GM13976 (cell line): ENCODE measurements around the gene PDE4D.

Experiments
- DNase-seq: peaks from one replicate; pipeline ENCODE4 v3.0.0; 2012; ENCODE audit warnings: low spot score
- CTCF ChIP-seq: IDR thresholded peaks from 2 replicates; pipeline ENCODE4 v1.5.1; 2012; ENCODE audit warnings: borderline replicate concordance, mild to moderate bottlenecking; ENCODE audit not compliant: insufficient read depth; ENCODE audit errors: extremely low read depth, missing control alignments, control extremely low read depth
- in situ Hi-C: fragments of 300-500 bp; cut with MboI; formaldehyde crosslinking; loops from one replicate; pipeline ENCODE4 v1.12.0; 2022; ENCODE audit warnings: low sequenced_read_pairs, mixed read lengths, inconsistent platforms; ENCODE audit not compliant: unreplicated experiment

The PDE4D gene

DNA sequence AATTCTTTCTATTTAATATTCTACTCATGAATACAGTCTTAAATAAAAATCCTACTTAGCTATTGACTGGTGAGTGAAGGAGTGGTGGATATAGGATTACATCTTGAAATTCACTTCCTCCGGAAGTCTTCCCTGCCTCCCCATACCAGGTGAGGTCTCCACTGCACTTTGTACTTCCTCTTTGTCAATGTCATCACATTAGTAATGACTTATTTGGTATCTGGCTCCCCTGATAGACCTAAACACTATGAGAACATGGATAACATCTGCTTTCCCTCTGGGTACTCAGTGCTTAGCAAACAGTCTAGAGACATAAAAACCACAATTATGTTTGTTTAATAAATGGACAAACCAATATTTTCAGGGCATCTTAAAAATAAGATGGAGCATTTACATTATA, 532.1 kb downstream of the PDE4D start:
- in situ Hi-C loops = no loop called here

GRCh38 chr5:59360130-59360555, 533.4 kb downstream of the PDE4D start:
- no peak for TF ChIP-seq CTCF
- DNase-seq = no peak
- in situ Hi-C loops = no loop called here

More for the DNA sequence above, 532.1 kb downstream of the PDE4D start:
- DNase-seq = no peak
- TF ChIP-seq CTCF = no peak

DNA sequence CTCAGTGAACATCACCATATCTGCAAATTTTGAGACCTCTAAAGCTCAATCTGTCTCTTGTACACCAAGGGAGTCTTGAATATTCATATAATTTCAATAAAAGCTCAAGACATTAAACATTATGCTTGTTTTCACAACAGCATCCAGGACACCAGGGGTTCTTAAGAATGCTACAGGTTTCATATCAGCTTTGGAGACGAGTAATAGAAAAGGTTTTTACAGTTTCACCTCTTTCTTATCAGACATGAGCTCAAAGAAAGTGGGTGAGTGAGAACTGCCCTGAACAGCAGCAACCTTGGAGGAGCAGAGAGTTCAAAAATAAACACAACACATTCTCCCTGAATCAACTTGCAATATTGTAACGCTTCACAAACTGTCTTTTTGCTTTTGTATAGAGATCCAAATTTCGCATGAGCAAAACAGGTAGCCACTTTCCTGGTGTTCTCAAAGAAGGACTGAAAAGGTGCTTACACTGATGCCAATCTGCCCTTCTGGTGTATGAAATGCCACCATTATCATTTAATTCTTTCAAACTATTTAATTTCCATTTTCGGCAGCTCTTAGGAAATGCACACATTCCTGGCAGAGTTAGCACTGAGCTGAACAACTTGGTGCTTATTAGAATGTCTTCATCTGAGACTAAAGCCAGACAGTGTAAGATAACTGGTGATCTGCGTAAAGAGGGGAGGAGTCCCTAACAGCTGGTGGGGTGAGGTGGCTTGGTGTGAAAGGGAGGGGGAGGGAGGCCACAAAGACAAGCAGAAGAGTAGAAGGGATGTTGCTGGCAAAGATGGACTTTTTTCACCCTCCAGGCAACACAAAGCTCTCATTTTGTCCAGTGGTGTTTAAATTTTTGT, 535.3 kb downstream of the PDE4D start:
- in situ Hi-C loops = no loop called here
- no peak for TF ChIP-seq CTCF
- no peak for DNase-seq

DNA sequence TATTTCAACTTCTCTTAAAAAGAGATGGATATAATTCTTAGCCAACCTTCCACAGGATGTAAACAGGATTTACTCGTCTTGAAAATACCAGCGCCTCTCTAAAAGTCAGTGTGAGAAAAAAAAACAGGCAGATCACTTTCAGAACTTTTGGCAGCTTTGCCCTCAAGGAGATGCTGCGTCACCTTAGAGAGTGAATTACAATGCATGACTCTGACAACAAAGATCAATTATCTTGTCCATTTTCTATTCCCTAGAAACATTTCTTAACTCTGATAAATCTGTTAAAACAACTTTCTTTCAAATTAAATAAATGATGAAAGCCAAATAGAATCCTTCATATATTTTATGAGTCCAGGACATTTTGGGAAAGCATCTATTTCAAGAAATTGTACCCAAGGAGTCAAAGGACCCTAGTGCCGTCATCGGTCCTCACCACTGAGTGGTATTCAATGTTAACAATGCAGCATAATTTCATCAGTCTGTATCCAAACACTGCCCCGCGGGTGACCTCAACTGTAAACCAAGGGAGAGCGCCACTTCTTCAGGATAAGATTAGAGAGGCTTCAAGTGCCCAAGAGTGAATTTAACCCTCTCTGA, 536.0 kb downstream of the PDE4D start:
- in situ Hi-C loops = no loop called here
- no peak for DNase-seq
- no peak for TF ChIP-seq CTCF

GRCh38 chr5:59356813-59357380, 536.6 kb downstream of the PDE4D start:
- in situ Hi-C loops = no loop called here
- no peak for TF ChIP-seq CTCF
- DNase-seq = no peak

- in situ Hi-C loops = no loop called here
- no peak for DNase-seq
- no peak for TF ChIP-seq CTCF
These were observed 538.7 kb downstream of the PDE4D start for GRCh38 chr5:59354811-59355210.
